Endothelial cell (in vitro differentiated cells): ENCODE data around the gene ST14. TPM values are rescaled to one million over a fixed set of nuclear protein-coding genes. Genes with fewer than 3 reads are reported as not detected.
"Not testable (repeated sequence)": the region's sequence is repeated elsewhere in the genome, so short reads cannot be mapped to it uniquely, and the experiment has no call there.

ENCODE experiments used
- DNase-seq: peaks from one replicate; pipeline ENCODE4 v3.0.0; 2021; ENCODE audit warnings: low spot score
- H3K27ac Mint-ChIP-seq: one replicate; pipeline ENCODE4 v1.8.0; 2021; ENCODE audit warnings: mixed read lengths, inconsistent platforms; ENCODE audit not compliant: unreplicated experiment
- H3K27me3 Mint-ChIP-seq: one replicate; pipeline ENCODE4 v1.8.0; 2021; ENCODE audit warnings: mild to moderate bottlenecking, moderate library complexity, mixed read lengths, inconsistent platforms; ENCODE audit not compliant: unreplicated experiment
- H3K36me3 Mint-ChIP-seq: one replicate; pipeline ENCODE4 v1.8.0; 2021; ENCODE audit warnings: mild to moderate bottlenecking, low read depth, mixed read lengths, inconsistent platforms; ENCODE audit not compliant: unreplicated experiment
- H3K4me1 Mint-ChIP-seq: one replicate; pipeline ENCODE4 v1.8.0; 2021; ENCODE audit warnings: mild to moderate bottlenecking, mixed read lengths, inconsistent platforms; ENCODE audit not compliant: unreplicated experiment
- H3K4me3 Mint-ChIP-seq: one replicate; pipeline ENCODE4 v1.8.0; 2021; ENCODE audit warnings: mild to moderate bottlenecking, mixed read lengths, inconsistent platforms; ENCODE audit not compliant: unreplicated experiment
- H3K9me3 Mint-ChIP-seq: one replicate; pipeline ENCODE4 v1.8.0; 2021; ENCODE audit warnings: mixed read lengths, inconsistent platforms; ENCODE audit not compliant: unreplicated experiment
- total RNA-seq: library from RNA; stranded (reverse); fragmentation: NEBNext Ultra II Directional; extraction: Animal tissue kit (Norgen Biotek cat#: 25700); gene quantifications from one replicate; pipeline ENCODE4 v1.2.1, GENCODE V29; 2021; ENCODE audit not compliant: unreplicated experiment
- TF ChIP-seq, protein P1 (sequence below): fragments of 200-600 bp; sonication (generic); IDR thresholded peaks from one replicate; pipeline ENCODE4 v1.5.0; 2021; ENCODE audit warnings: antibody characterized with exemption; ENCODE audit not compliant: unreplicated experiment

ST14 gene
- total RNA-seq, 1 donor from 2014 or later: 8.7 TPM

DNA sequence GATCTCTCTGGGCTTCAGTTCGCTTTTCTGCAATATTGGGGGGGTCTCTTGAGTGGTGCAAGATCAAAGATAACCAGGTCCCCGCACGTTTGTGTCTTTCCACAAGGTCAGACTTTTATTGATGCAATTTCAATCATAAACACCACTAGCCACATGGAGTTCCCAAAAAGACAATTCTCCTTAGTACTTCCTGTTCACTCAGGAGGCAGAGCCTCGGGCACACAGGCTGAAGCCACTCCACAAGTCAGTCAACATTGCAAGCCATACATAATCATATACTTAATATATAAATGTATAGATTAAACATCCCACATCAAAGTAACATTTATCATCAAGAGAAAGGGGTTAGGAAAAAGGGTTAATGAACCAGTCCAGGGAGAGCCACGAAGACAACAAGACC lies 12.0 kb downstream of the ST14 start:
- peaks cover 22% of the 10 kb centered on the region for H3K4me1 Mint-ChIP-seq
- H3K27me3 Mint-ChIP-seq: peaks cover 13% of the 10 kb centered on the region
- H3K36me3 Mint-ChIP-seq: peaks cover 5% of the 10 kb centered on the region
- TF ChIP-seq, protein P1, sequence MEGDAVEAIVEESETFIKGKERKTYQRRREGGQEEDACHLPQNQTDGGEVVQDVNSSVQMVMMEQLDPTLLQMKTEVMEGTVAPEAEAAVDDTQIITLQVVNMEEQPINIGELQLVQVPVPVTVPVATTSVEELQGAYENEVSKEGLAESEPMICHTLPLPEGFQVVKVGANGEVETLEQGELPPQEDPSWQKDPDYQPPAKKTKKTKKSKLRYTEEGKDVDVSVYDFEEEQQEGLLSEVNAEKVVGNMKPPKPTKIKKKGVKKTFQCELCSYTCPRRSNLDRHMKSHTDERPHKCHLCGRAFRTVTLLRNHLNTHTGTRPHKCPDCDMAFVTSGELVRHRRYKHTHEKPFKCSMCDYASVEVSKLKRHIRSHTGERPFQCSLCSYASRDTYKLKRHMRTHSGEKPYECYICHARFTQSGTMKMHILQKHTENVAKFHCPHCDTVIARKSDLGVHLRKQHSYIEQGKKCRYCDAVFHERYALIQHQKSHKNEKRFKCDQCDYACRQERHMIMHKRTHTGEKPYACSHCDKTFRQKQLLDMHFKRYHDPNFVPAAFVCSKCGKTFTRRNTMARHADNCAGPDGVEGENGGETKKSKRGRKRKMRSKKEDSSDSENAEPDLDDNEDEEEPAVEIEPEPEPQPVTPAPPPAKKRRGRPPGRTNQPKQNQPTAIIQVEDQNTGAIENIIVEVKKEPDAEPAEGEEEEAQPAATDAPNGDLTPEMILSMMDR: no peak
- no peak overlapping the region for H3K4me3 Mint-ChIP-seq
- no peaks in the 10 kb centered on the region for H3K9me3 Mint-ChIP-seq
- no peak for DNase-seq
- H3K27ac Mint-ChIP-seq: no peak overlapping the region

DNA sequence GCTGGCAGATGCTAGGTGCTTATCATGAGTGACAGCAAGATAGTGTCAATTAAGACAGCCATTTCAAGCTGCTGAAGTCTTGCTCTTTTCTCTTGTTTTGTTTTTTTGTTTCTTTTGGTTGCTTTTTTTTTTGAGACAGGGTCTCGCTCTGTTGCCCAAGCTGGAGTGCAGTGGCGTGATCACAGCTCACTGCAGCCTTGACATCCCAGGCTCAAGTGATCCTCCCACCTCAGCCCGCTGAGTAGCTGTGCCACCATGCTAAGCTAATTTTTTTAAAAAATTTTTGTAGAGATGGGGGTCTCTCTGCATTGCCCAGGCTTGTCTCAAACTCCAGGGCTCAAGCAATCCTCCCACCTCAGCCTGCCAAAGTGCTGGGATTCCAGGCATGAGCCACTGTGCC lies 12.4 kb downstream of the ST14 start:
- DNase-seq, H3K9me3 Mint-ChIP-seq, H3K27ac Mint-ChIP-seq, H3K36me3 Mint-ChIP-seq, H3K4me3 Mint-ChIP-seq: not testable (repeated sequence)
- peaks cover 13% of the 10 kb centered on the region for H3K27me3 Mint-ChIP-seq
- peaks cover 22% of the 10 kb centered on the region for H3K4me1 Mint-ChIP-seq

DNA sequence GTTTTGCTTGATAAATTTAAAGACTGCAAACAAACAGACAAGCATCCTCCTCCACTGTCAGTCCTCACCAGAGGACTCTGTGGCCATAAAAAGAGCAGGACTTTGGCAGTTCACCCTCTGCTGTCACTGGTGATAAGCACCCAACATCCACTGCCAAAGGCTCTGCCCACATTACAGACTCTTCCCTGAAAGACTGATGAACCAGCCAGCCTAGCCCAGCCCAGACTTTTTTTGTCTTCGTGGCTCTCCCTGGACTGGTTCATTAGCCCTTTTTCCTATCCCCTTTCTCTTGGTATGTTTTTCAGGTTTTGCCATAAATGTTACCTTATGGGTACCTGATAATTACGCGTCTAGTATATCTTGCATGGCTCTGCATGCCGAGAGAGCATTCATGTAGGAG lies 15.1 kb downstream of the ST14 start:
- Mint-ChIP-seq H3K27me3 (peaks cover 10% of the 10 kb centered on the region), H3K27ac (no peak overlapping the region), H3K36me3 (peaks cover 5% of the 10 kb centered on the region), H3K9me3 (no peaks in the 10 kb centered on the region), H3K4me1 (peaks cover 21% of the 10 kb centered on the region), H3K4me3 (no peak overlapping the region)
- TF ChIP-seq, protein P1: no peak
- no peak for DNase-seq

DNA sequence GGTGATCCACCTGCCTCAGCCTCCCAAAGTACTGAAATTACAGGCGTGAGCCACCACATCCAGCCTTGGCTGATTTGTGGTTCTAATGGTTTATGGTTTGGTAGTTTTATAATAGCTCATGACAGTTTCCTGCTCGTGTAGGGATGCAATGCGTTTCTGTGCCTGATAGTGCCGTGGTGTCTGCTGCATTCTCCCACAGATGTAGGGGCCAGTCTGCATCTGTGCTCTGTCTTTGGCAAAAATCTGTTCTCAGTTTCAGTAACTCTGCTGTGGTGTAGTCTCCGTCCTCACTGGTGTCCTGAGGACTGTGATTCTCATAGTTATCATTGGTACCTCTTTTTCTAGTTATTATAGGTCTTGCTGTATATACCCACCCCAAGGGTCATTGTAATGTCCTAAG lies 16.3 kb downstream of the ST14 start:
- H3K27me3 Mint-ChIP-seq: peaks cover 6% of the 10 kb centered on the region
- no peak for DNase-seq
- H3K9me3 Mint-ChIP-seq: no peaks in the 10 kb centered on the region
- H3K27ac Mint-ChIP-seq: no peak overlapping the region
- H3K36me3 Mint-ChIP-seq: peaks cover 5% of the 10 kb centered on the region
- no peak overlapping the region for H3K4me3 Mint-ChIP-seq
- peaks cover 18% of the 10 kb centered on the region for H3K4me1 Mint-ChIP-seq
- TF ChIP-seq, protein P1: no peak

DNA sequence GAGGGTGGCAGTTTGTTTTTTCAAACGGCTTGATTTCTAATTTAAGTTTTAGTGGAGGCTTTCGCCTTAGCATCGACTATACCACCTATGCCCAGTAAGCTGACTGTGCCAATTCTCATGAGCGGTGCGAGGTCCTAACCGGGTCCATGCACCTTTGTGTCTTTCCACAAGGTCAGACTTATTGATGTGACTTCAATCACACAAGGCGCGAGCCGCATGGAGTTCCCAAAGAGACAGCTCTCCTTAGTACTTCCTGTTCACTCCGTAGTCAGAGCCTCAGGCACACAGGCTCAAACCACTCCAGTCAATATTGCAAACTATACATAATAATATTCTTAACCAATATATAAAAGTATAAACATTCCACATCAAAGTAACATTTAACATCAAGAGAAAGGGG lies 18.2 kb downstream of the ST14 start:
- no peak for DNase-seq
- peaks cover 5% of the 10 kb centered on the region for H3K36me3 Mint-ChIP-seq
- H3K4me1 Mint-ChIP-seq: peaks cover 14% of the 10 kb centered on the region
- H3K27me3 Mint-ChIP-seq: peaks cover 6% of the 10 kb centered on the region
- TF ChIP-seq, protein P1: no peak
- no peak overlapping the region for H3K4me3 Mint-ChIP-seq
- no peaks in the 10 kb centered on the region for H3K9me3 Mint-ChIP-seq
- H3K27ac Mint-ChIP-seq: no peak overlapping the region
